HepG2 (cell line): Measurements from ENCODE around the gene PCBP4. TPM values are rescaled to one million over a fixed set of nuclear protein-coding genes. Genes with fewer than 3 reads are reported as not detected.
A peak's percentile ranks its signal among the peaks of the same experiment; 100 is the strongest.

Experiments
- ATF7-NPFF ChIP-seq: sonication (generic); formaldehyde crosslinking; IDR thresholded peaks from 2 replicates; pipeline ENCODE4 v1.8.1; 2023; ENCODE audit warnings: mild to moderate bottlenecking, low read depth, missing genetic modification reagents, moderate library complexity
- CREM ChIP-seq, 2 experiments: sonication (generic) in 1 of 2; formaldehyde crosslinking in 1 of 2; IDR thresholded peaks; 2 replicates each; pipeline versions ENCODE4 v1.4.0 to v1.6.1; 2016 to 2020; ENCODE audit warnings: antibody characterized with exemption in 1 of 2, mild to moderate bottlenecking in 1 of 2, missing genetic modification reagents in 1 of 2
- ERF ChIP-seq: IDR thresholded peaks from 2 replicates; pipeline ENCODE4 v1.6.1; 2018; ENCODE audit warnings: missing biosample characterization, missing genetic modification reagents
- FOXA1 ChIP-seq, 2 experiments: fragments of 450-650 bp in 1 of 2; sonication (generic) in 1 of 2; formaldehyde crosslinking in 1 of 2; IDR thresholded peaks; 2 replicates each; pipeline versions ENCODE4 v1.4.0 to v1.6.1; 2016 to 2020; ENCODE audit warnings: missing genetic modification reagents in 1 of 2
- FOXA3 ChIP-seq: IDR thresholded peaks from 2 replicates; pipeline ENCODE4 v1.6.1; 2016; ENCODE audit warnings: missing genetic modification reagents, missing compliant biosample characterization
- GTF3A ChIP-seq: sonication (generic); formaldehyde crosslinking; conservative IDR thresholded peaks from 2 replicates; pipeline ENCODE4 v1.4.0; 2020; ENCODE audit warnings: mild to moderate bottlenecking, missing genetic modification reagents
- HDAC2 ChIP-seq: sonication (generic); formaldehyde crosslinking; IDR thresholded peaks from 2 replicates; pipeline ENCODE4 v1.4.0; 2020; ENCODE audit warnings: missing genetic modification reagents
- HNF4G ChIP-seq, 2 experiments: sonication (generic) in 1 of 2; formaldehyde crosslinking in 1 of 2; IDR thresholded peaks; 2 replicates each; pipeline versions ENCODE4 v1.4.0 to v1.6.1; 2011 to 2020; ENCODE audit warnings: borderline replicate concordance in 2 of 2, low read depth in 2 of 2, mild to moderate bottlenecking in 2 of 2, low read length in 1 of 2, missing genetic modification reagents in 1 of 2, moderate library complexity in 1 of 2
- MIER3 ChIP-seq: IDR thresholded peaks from 2 replicates; pipeline ENCODE4 v1.6.1; 2016; ENCODE audit warnings: missing compliant biosample characterization, borderline replicate concordance
- MLX ChIP-seq: IDR thresholded peaks from 2 replicates; pipeline ENCODE4 v1.6.1; 2016
- PHF8 ChIP-seq: sonication (generic); formaldehyde crosslinking; IDR thresholded peaks from 2 replicates; pipeline ENCODE4 v1.5.0; 2020; ENCODE audit warnings: missing genetic modification reagents
- RARA ChIP-seq: IDR thresholded peaks from 2 replicates; pipeline ENCODE4 v1.6.1; 2016; ENCODE audit warnings: missing genetic modification reagents, missing compliant biosample characterization
- REXO4 ChIP-seq: sonication (generic); formaldehyde crosslinking; IDR thresholded peaks from 2 replicates; pipeline ENCODE4 v1.8.0; 2022; ENCODE audit warnings: missing genetic modification reagents, mild to moderate bottlenecking, borderline replicate concordance
- RFX5 ChIP-seq: IDR thresholded peaks from 2 replicates; pipeline ENCODE4 v1.6.1; 2011; ENCODE audit warnings: low read depth, low read length, improper control_type of control experiment
- RORA ChIP-seq: sonication (generic); formaldehyde crosslinking; IDR thresholded peaks from 2 replicates; pipeline ENCODE4 v1.5.0; 2020; ENCODE audit warnings: mild to moderate bottlenecking, missing genetic modification reagents, moderate library complexity
- TBL1XR1 ChIP-seq: fragments of 150-350 bp; IDR thresholded peaks from 2 replicates; pipeline ENCODE4 v1.6.1; 2014; ENCODE audit warnings: borderline replicate concordance, low read length; ENCODE audit not compliant: partially characterized antibody
- TCF12 ChIP-seq, 2 experiments: fragments of 450-650 bp in 1 of 2; sonication (generic) in 1 of 2; formaldehyde crosslinking in 1 of 2; IDR thresholded peaks; 2 replicates each; pipeline versions ENCODE4 v1.6.1 to v1.8.0; 2017 to 2022; ENCODE audit warnings: antibody characterized with exemption in 1 of 2, mild to moderate bottlenecking in 1 of 2, missing genetic modification reagents in 1 of 2, moderate library complexity in 1 of 2
- ZBTB7B ChIP-seq: sonication (generic); formaldehyde crosslinking; IDR thresholded peaks from 2 replicates; pipeline ENCODE4 v1.4.0; 2020; ENCODE audit warnings: missing genetic modification reagents
- ZNF280D ChIP-seq: sonication (generic); formaldehyde crosslinking; IDR thresholded peaks from 2 replicates; pipeline ENCODE4 v1.5.1; 2020; ENCODE audit warnings: mild to moderate bottlenecking, missing genetic modification reagents
- ZNF335 ChIP-seq: sonication (generic); formaldehyde crosslinking; IDR thresholded peaks from 2 replicates; pipeline ENCODE4 v1.4.0; 2020; ENCODE audit warnings: missing genetic modification reagents
- ZNF33B ChIP-seq: sonication (generic); formaldehyde crosslinking; IDR thresholded peaks from 2 replicates; pipeline ENCODE4 v1.5.1; 2020; ENCODE audit warnings: mild to moderate bottlenecking, missing genetic modification reagents
- ZNF598 ChIP-seq: sonication (generic); formaldehyde crosslinking; IDR thresholded peaks from 2 replicates; pipeline ENCODE4 v1.5.1; 2020; ENCODE audit warnings: mild to moderate bottlenecking, missing genetic modification reagents, borderline replicate concordance
- ZNF724P ChIP-seq: sonication (generic); formaldehyde crosslinking; IDR thresholded peaks from 2 replicates; pipeline ENCODE4 v1.8.0; 2022; ENCODE audit warnings: missing genetic modification reagents, borderline replicate concordance
- polyA plus RNA-seq, 8 experiments: library from polyadenylated mRNA; depleted of rRNA in 3 of 8; stranded (reverse) in 7 of 8; unstranded in 1 of 8; fragments of >200 nt; fragmentation: Illumina TruSeq in 4 of 8; extraction: Trizol in 4 of 8; gene quantifications; 2 replicates each; pipeline versions ENCODE4 v1.2.1 to v1.2.3, GENCODE V29; 2011 to 2016; ENCODE audit warnings: low read depth in 4 of 8, missing spikeins in 1 of 8, mixed read lengths in 1 of 8; ENCODE audit not compliant: insufficient read depth in 1 of 8
- total RNA-seq, 5 experiments: library from RNA; depleted of rRNA; stranded (reverse); fragments of >200 nt; fragmentation: Illumina TruSeq; extraction: Trizol; gene quantifications; 2 replicates each; pipeline ENCODE4 v1.2.3, GENCODE V29; 2016; ENCODE audit warnings: low read depth in 1 of 5
- TF ChIP-seq, protein P1 (sequence below): sonication (generic); formaldehyde crosslinking; IDR thresholded peaks from 2 replicates; pipeline ENCODE4 v1.5.1; 2020; ENCODE audit warnings: mild to moderate bottlenecking, missing genetic modification reagents, borderline replicate concordance

The PCBP4 gene
- total and polyA plus RNA-seq, 2 of the 13 experiments (the other 11 are each of a cell fraction or from before 2014, with no cell fraction given) = 36.8 to 51.3 TPM

- TF ChIP-seq REXO4 (0 out of 2 replicates have a peak, but pooled peaks have one; percentile 9), TCF12 (IDR thresholded peaks at IDR 0.05) (no peak), TCF12 (CRISPR knock-in tag; IDR thresholded peaks at IDR 0.05) (no peak), ERF (CRISPR knock-in tag) (peak; percentile 94), ZBTB7B (peak; percentile 47; the same call in 1 of the 2 replicates), ATF7-NPFF (peak; percentile 85), ZNF598 (CRISPR knock-in tag) (no peak; the same call in 1 of the 2 replicates), RORA (no peak), PHF8 (CRISPR knock-in tag) (peak; percentile 90), CREM (IDR thresholded peaks at IDR 0.05) (peak; percentile 86), CREM (CRISPR knock-in tag; IDR thresholded peaks at IDR 0.05) (no peak), HDAC2 (CRISPR knock-in tag) (peak; percentile 81), ZNF280D (no peak), MIER3 (CRISPR knock-in tag) (peak; percentile 89), ZNF33B (CRISPR knock-in tag) (0 out of 2 replicates have a peak, but pooled peaks have one; percentile 46), FOXA1 (IDR thresholded peaks at IDR 0.05) (no peak), FOXA1 (CRISPR knock-in tag; IDR thresholded peaks at IDR 0.05) (peak; percentile 40), RFX5 (no peak), FOXA3 (peak; percentile 79), TBL1XR1 (peak; percentile 74), HNF4G (IDR thresholded peaks at IDR 0.05; ENCODE audit: borderline replicate concordance, low read depth, low read length) (peak; percentile 56; the same call in 1 of the 2 replicates), HNF4G (CRISPR knock-in tag; IDR thresholded peaks at IDR 0.05; ENCODE audit: borderline replicate concordance, low read depth) (no peak), RARA (CRISPR knock-in tag) (no peak), ZNF724P (no peak; the same call in 1 of the 2 replicates), GTF3A (CRISPR knock-in tag) (no peak), MLX (CRISPR knock-in tag) (no peak), ZNF335 (CRISPR knock-in tag) (peak; percentile 87)
- TF ChIP-seq, protein P1, sequence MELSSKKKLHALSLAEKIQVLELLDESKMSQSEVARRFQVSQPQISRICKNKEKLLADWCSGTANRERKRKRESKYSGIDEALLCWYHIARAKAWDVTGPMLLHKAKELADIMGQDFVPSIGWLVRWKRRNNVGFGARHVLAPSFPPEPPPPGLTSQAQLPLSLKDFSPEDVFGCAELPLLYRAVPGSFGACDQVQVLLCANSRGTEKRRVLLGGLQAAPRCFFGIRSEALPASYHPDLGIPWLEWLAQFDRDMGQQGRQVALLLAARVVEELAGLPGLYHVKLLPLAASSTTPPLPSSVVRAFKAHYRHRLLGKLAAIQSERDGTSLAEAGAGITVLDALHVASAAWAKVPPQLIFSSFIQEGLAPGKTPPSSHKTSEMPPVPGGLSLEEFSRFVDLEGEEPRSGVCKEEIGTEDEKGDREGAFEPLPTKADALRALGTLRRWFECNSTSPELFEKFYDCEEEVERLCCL = no peak
Observed at GRCh38 chr3:51995346-51996163, 28.3 kb upstream of the PCBP4 start, which contains the start of gene RPL29 (continued).
